ENCODE results near the gene HOXB3. TPM values are rescaled to one million over a fixed set of nuclear protein-coding genes. Genes with fewer than 3 reads are reported as not detected.

Gene HOXB3
- polyA plus RNA-seq, 1 donor from 2014 or later: not detected

- TF ChIP-seq EP300 (conservative IDR thresholded peaks at IDR 0.05; ENCODE audit: poor library complexity, severe bottlenecking) (no peak), TAF1 (IDR thresholded peaks at IDR 0.05; ENCODE audit: low read depth) (no peak), POLR2AphosphoS5 (IDR thresholded peaks at IDR 0.05) (no peak), REST (IDR thresholded peaks at IDR 0.05; ENCODE audit: borderline replicate concordance) (no peak), MXI1 (conservative IDR thresholded peaks at IDR 0.05; ENCODE audit: poor library complexity, severe bottlenecking) (no peak), SMC3 (conservative IDR thresholded peaks at IDR 0.05; ENCODE audit: poor library complexity) (no peak), RAD21 (conservative IDR thresholded peaks at IDR 0.05) (no peak), EZH2 (IDR thresholded peaks at IDR 0.05; ENCODE audit: borderline replicate concordance, insufficient read depth, low read length, poor library complexity, severe bottlenecking) (no peak), CTCF (IDR thresholded peaks at IDR 0.05; ENCODE audit: poor library complexity, severe bottlenecking) (no peak)
- H3K9ac ChIP-seq (ENCODE audit: low read length): no peak overlapping the region
- no peak overlapping the region for H3K4me3 ChIP-seq (ENCODE audit: low read length)
- H2AFZ ChIP-seq (ENCODE audit: low read depth, low read length): no peak overlapping the region
- H3F3A ChIP-seq (ENCODE audit: insufficient read depth, low read length, poor library complexity, severe bottlenecking): no peaks in the 10 kb centered on the region
- H3K27me3 ChIP-seq (ENCODE audit: insufficient read depth, low read depth, low read length): peaks cover 99% of the 10 kb centered on the region
- H3K9me2 ChIP-seq (ENCODE audit: insufficient read depth, low read length): no peaks in the 10 kb centered on the region
- no peaks in the 10 kb centered on the region for H3K9me3 ChIP-seq (ENCODE audit: low read length)
- no peaks in the 10 kb centered on the region for H3K79me2 ChIP-seq (replicated peaks; ENCODE audit: insufficient read depth, low read length)
- no peaks in the 10 kb centered on the region for H4K20me1 ChIP-seq (ENCODE audit: insufficient read depth)
- no peaks in the 10 kb centered on the region for H3K36me3 ChIP-seq (ENCODE audit: insufficient read depth, low read length)
- no peak overlapping the region for H3K27ac ChIP-seq (ENCODE audit: low read length)
- no peak overlapping the region for H3K4me2 ChIP-seq (ENCODE audit: low read length)
Observed at GRCh38 chr17:48561884-48562810, 27.9 kb downstream of the HOXB3 start.

GRCh38 chr17:48559840-48560817, 29.9 kb downstream of the HOXB3 start:
- Histone ChIP-seq H4K20me1 (ENCODE audit: insufficient read depth) (no peaks in the 10 kb centered on the region), H3K4me3 (ENCODE audit: low read length) (no peak overlapping the region), H3K4me2 (ENCODE audit: low read length) (no peak overlapping the region), H3K27me3 (ENCODE audit: insufficient read depth, low read depth, low read length) (peaks cover 98% of the 10 kb centered on the region), H3K27ac (ENCODE audit: low read length) (no peak overlapping the region), H3K9me2 (ENCODE audit: insufficient read depth, low read length) (no peaks in the 10 kb centered on the region), H3K9me3 (ENCODE audit: low read length) (no peaks in the 10 kb centered on the region), H3K36me3 (ENCODE audit: insufficient read depth, low read length) (no peaks in the 10 kb centered on the region), H3K9ac (ENCODE audit: low read length) (no peak overlapping the region), H2AFZ (ENCODE audit: low read depth, low read length) (no peak overlapping the region), H3K79me2 (replicated peaks; ENCODE audit: insufficient read depth, low read length) (no peaks in the 10 kb centered on the region), H3F3A (ENCODE audit: insufficient read depth, low read length, poor library complexity, severe bottlenecking) (no peaks in the 10 kb centered on the region)
- TF ChIP-seq POLR2AphosphoS5 (IDR thresholded peaks at IDR 0.05): no peak
- no peak for TF ChIP-seq REST (IDR thresholded peaks at IDR 0.05; ENCODE audit: borderline replicate concordance)
- no peak for TF ChIP-seq MXI1 (conservative IDR thresholded peaks at IDR 0.05; ENCODE audit: poor library complexity, severe bottlenecking)
- TF ChIP-seq SMC3 (conservative IDR thresholded peaks at IDR 0.05; ENCODE audit: poor library complexity): no peak

Measured in neural cell (in vitro differentiated cells).